NCI-H748 treated with DMSO at 0.1 percent for 48 hours (cell line): ENCODE data around the gene ULK2.
"Not testable (repeated sequence)": the region's sequence is repeated elsewhere in the genome, so short reads cannot be mapped to it uniquely, and the experiment has no call there.

ENCODE experiments used
- DNase-seq: peaks from one replicate; lab custom pipeline; 2025; lab: John Stamatoyannopoulos, UW

The ULK2 gene

DNA sequence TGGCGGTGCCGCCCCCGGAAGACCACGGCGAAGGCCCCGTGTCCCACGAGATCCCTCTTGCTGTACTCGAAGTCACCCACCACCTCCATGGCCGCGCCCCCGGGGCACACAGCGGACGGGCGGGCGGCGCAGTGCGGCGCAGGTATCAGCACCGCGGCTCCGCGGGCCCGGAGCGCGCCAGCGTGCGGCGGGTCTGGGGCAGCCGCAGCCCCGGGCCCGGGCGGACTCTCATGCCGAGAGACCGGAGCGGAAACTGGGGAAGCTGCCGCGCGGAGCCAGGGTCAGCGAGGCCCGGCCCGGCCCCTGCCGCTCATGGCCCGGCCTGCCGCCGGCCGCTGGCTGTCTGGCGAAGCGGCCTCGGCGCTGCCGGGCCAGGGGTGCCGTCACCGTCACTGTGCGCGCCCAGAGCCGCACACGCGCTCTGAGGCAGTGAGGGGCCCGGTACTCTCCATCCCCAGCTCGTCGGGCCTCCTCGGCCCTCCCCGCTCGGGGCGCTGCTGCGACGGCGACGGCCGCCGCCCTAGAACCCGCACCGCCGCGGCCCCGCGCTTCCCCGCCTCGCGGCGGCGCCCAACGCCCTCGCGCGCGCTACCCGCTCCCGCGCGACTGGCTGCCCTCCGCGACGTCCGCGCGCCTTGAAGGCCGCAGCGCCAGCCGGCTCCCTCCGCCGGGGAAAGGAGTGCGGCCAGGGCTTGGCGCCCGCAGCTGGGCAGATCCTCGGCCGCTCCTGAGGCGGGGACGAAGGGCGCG, at the start of gene ULK2:
ULK2 (minus strand) TSS at position 608 of the 750 bp plus-strand sequence; CDS start at position 89, 519 bp downstream.
- peak; percentile 59 for DNase-seq

DNA sequence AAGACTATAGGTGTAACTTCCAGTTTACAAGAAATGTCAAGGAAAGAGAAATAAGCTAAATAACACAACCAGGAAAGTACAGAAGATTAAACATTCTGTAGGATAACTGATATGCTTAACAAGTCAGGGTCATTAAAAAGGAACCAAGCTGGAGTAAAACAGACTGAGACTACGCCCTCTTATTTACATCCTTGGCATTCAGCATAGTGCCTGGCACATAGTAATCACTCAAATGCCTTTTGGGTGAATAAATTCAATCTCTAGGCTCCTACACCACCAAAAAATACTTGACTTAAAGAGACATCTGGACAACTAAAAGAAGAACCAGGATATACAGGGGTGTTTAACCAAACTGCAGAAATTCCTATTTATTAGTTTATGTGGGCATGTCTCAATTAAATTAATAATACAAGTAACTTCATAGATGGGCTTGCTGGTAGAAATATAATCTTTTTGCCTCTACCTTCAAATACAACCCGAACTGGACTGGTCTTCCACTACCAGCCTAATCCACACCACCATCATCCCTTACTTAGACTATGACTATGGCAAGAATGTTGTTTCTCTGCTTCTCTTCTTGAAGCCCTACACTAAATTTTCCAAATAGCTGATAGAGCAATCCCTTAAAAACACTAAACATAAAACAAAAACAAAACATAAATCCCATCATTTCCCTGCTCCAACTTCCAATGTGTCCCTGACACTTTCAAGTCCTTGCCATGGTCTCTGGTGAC, 47.7 kb upstream of the ULK2 start:
- DNase-seq: no peak

DNA sequence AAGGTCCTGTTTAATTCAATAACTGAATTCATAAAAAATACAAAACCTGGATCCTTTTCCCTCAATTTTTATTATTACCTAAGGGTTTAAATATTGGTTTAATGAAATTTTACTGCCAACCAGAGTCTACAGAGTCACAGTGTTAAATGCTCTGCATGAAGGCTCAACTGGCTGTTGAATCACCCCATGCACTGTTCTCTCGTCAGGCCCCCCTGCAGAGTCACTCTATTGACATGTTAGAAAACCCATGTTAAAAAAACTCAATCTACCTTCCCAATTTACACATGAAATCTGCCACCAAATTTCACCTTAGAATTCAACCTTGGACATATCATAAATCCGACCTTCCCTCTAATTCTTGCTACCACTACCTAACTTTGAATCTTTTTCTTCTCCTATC, 43.3 kb upstream of the ULK2 start:
- DNase-seq: no peak

DNA sequence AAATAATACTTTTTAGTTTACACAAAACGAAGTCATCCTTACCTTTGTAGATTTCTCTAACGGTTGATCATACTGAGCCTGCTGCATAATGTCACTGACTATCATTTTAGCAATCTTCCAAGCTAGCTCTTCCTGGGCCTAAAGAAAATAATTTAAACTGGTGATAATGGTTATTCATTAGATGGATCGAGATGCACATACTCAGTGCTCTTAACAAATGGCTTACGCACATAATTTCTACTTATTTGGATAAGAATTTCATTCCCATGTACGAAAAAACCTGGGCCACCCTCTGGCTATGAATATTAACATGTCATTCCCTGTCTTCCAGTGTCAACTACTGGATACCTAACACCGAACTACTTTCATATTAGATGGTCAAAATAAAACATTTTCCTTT, 41.4 kb upstream of the ULK2 start:
- DNase-seq: no peak

DNA sequence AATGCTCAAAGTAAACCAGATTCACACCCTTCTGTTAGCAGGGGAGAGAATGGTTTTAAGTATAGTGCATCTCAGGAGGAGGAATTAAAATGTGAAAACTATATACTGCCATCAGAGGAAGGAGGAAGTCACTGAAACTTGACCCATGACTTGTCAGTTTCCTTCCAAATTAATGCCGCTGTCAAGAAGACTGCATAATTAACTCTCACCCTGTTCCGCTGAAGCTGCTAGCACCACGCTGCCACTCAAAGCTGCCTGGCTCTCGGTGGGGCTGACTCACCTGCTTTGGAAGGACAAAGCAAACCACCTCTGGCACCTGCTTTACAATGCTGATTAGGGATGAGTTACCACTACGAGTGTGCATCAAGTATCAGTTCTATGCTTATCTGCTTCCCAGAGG, 37.8 kb upstream of the ULK2 start:
- no peak for DNase-seq

DNA sequence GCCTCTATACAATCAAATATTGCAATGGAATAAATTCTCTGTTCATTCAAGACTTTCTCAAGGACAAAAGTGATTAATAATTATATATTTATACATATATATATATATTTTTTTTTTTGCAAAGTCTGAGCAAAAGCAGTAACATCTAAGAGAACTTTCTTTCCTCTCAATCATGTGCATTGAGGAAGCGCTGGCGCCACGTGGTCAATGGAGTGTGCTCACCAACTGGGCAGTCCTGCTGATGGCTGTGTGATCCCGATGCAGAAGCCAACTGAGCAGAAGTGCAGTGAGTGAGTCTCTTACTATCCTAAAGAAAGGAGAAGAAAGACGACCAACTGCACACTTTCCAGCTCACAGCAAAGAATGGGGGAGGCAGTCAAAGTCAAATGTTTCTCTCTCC, 37.2 kb upstream of the ULK2 start:
- no peak for DNase-seq

DNA sequence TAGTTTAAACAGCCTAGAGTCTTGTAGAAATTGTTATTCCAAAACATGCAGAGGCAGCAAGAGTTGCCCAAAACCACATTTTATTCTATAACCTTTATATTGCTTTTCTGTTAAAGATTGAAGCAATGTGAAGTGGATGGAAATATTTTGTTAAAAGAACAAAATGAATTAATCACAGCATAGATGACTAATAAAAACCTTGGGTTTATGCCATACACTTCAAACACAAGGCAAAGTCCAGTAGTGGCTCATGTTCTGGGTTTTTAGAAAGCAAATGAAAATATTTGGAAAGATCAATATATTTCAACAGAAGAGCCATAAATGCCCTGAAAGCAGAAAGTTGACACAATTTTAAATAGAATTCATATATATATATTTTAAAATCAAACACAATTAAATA, 36.7 kb upstream of the ULK2 start:
- no peak for DNase-seq

DNA sequence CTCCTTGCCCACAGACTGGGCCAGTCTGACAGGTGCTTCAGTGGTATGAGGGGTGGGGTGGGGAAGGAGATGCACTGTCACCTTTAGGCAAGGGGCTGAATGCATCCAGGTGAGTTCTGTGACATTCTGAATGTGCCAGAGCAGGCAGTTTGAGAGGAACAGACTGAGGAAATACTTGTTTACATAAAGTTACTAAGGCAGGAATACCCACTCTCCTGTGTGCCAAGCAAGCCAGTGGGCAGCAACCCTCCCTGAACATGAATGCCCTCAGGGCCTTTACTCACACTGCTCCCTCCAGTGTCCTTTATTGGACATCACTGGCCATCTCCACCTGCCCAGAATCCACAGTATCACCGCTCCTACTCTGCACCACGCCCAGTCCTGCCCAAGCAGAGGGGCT, 33.1 kb upstream of the ULK2 start:
- no peak for DNase-seq

DNA sequence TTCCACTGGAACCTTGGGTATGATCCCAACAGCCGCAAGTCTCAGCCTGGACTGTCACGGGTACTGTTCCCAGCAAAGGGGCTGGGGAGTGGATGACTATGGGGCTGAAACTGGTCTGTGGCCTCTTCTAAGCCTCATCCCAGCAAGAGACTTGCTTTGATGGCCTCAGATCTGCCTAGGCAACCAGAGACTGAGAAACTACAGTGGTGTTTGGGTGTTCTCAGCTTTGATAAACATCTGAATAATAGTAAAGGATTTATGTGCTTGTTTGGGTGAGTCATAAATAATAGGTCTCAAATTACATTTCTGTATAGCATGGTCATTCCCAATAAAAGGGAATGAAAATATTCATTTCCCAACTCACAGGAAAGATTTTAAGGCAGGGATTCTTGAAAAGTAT, 30.2 kb upstream of the ULK2 start:
- DNase-seq: no peak

DNA sequence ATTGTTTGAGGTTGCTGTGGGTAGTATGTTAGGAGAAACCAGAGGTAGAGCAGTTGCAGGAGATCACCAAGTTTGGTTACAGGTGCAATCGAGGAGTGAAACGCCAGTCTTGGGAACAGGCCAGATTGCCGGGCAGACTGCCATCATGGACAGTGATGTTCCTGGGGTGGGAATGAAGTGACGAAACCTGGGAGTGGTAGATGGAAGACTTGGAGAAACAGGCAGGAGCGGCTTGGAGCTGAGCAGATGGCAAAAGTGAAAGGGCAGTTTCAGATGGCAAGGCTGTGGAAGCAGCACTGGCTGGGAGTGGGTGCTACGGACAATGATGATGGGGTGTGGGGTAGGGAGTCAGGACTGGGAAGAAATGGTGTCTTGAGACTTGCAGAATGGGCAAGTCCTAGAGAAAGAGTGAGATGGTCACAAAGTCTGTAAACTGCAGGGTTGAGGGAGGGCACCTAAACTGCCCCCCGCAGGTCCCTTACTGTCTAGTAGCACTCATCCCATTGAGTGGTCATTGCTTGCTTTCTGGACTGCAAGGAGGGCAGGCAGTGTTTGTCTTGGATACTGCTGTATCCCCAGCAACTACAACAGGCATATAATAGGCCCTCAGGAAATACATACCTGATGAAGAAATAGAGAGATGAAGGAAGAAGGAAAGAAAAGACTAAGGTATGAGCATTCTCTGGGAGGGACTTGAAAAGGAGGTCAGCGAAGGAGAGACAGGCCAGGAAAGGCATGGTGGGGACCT, 29.5 kb upstream of the ULK2 start:
- no peak for DNase-seq

DNA sequence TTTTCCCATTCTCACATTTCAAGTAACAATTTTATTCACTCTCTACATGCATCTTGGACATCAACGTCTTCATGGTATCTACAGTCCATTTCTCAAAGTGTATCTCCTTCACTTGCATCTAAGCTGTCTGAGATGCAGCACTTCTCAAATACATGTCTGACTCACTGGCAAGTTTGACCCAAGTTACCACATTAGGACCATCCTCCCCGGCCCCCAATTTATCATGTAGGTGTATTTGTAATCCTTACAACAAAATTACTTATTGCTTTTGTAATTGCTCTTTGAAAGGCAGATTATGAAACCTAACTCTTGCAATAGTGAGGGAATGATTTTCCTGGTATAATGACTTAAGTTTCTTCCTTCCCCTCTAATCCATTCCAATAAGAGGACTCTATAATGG, 28.9 kb upstream of the ULK2 start:
- DNase-seq: no peak

DNA sequence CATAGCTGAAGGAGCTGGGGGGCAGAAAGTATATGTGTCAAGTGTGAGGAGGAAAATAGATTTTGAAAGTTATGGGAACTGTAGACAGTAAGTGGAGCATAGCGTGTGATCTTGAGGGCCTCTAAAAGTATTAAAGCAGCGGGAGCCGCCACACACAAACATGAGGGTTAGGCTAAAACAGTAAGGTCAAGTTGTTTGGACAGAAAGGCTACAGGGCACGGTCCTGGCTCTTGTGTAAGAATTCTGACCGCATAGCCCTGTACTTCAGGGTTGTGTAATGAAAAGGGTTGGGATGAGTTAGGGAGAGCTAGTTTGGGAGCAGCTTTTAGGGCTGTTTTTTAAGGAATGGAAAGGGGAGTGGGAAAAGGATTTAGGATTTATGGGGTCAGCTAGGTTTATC, 22.8 kb upstream of the ULK2 start:
- not testable (repeated sequence) for DNase-seq

DNA sequence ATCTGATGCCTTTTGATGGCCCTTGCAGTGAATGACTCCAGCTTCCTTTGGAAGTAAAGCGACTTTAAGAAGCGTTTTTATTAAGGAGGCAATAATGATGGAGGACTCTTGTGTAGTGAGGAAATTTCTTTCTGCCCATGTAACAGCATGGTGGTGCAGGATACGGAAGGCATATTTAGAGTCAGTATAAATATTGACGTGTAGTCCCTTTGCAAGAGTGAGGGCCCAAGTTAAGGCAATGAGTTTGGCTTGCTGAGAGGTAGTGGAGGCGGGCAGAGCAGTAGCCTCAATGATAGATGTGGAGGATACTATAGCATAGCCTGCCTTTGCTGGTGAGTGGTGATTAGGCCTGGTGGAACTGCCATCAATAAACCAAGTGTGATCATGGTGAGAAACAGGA, 22.3 kb upstream of the ULK2 start:
- DNase-seq: not testable (repeated sequence)

DNA sequence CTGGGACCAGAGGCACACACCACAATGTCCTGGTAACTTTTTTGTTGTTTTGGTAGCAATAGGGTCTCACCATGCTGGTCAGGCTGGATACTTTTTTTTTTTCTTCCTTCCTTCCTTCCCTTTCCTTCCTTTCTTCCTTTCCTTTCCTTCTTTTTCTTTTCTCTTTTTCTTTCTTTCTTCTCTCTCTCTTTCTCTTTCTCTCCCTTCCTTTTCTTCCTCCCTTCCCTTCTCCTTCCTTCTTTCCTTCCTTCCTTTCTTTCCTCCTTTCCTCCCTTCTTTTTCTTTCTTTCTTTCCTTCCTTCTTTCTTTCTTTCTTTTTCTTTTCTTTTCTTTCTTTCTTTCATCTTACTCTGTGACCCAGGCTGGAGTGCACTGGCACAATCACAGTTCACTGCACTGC, 18.4 kb upstream of the ULK2 start:
- DNase-seq: no peak

DNA sequence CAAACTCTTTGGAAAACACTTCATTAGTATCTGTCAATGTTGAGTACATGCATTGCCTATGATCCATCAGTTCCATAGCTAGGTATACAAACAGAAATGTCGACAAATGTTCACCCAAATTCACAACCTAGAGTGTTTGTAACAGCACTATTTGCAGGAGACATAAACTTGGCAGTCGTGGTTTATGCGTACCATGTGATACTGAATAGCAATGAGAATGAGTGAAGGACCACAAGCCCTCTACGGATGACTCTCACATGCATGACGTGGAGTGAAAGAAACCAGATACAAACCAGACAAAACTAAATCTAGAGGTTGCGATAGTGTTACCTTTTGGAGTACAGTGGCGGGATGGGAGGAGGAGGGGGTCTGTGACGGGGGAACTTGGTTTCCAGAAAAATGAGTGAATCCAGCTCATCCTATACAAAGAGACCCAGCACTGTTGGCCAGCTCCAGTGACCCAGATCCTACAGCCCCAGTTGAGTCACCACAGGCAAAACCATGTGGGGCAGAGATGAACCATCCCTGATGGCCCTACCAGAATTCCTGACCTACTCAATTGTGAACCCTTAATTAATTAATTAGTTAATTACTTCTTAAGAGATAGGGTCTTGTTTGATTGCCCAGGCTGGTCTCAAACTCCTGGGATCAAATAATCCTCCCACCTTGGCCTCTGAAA, 15.9 kb upstream of the ULK2 start:
- DNase-seq: no peak

DNA sequence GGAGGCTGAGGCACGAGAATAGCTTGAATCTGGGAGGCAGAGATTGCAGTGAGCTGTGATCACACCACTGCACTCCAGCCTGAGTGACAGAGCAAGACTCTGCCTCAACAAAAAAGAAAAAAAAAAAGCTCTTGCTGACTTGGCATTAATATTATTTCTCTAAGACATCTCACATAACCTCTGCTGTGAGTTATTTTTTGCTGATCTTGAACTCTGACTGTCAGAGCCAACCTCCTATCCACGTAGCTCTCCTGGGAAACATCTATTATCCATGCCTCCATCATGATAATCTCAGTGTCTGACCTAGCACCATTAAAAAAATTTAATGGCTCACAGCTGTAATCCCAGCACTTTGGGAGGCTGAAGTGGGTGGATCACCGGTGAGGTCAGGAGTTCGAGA, 12.7 kb upstream of the ULK2 start:
- DNase-seq: no peak

DNA sequence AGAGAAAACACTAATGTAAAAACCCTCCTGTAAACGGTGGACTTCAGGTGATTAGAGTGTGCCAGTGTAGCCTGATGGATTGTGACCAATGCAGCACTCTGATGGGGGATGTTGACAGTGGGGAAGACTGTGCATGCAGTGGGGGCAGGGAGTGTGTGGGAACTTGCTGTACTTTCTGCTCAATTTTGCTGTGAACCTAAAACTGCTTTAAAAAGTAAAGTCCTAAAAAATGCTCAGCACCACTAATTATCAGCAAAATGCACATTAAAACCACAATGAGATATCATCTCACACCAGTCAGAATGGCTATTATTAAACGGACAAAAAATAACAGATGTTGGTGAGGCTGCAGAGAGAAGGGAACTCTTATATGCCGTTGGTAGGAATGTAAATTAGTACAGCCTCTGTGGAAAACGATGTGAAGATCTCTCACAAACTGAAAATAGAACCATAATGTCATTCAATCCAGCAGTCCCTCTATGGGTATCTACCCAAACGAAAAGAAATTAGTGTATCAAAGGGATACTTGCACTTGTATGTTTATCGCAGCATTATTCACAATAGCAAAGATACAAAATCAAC, 9.7 kb upstream of the ULK2 start:
- DNase-seq: no peak

DNA sequence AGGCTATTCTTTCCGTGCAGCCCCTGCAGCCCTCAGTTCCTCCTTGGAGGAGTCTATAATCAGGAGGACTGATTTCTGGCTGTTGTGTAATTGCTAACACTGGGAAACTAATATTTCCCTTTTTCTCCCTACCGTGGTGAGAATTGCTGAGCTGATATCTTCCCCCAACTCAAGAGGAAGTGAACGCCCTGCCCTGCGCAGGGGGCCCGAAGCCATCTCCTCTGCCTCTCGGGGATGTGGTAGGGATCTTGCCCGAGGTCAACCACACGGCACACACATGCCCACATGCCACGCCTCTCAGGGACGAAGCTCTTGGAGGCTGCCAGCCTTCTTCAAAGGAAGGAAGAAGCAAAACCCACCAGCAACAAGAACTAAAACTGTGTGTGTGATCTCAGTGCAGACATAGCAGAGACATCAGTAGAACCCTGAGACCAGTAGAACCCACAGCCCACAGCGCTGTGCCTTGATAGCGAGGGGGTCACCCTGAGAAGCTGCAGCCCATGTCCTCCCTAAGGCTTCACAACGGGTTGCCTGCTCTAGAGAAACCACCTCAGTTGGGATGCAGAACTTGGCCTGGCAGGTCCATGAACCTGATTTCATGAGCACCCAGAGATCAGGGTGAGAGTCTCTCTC, 8.9 kb upstream of the ULK2 start:
- no peak for DNase-seq

DNA sequence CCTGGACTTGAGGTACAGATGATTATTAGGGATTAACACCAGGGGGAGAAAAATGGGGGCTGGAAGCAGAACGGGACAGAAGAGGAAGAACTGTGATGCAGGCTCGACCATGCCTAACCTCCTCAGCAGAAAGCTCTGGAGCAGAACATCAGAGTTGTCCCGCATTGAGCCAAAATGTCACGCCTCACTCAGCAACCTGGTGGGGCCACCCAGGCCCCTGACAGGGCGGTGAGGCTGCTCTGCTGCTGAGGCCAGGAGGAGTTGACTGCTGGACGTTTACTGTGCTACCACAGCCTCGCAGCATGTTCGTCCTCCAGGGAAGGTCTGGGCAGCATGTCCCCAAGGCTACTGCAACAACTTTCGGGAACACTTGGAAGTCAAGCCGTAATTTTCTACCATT, 6.5 kb upstream of the ULK2 start:
- no peak for DNase-seq

DNA sequence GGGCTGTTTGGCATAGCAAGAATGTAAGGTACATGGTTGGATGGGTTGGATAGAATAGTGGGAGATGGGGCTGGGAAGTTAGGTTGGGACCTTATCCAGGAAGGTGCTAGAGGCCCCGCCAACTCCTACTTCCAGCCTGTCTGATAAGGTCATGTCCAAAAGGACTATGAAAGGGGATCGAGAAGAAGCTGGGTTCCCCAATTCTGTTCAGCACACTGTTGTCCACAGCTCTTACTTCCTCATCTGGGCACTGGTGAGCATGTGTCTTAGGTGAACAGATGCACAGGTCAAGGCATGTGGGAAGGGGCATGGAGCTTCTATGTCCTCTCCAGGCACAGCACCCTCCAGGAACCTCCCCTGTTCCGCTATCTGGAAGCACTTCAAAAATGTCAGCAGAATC, 5.6 kb upstream of the ULK2 start:
- no peak for DNase-seq

DNA sequence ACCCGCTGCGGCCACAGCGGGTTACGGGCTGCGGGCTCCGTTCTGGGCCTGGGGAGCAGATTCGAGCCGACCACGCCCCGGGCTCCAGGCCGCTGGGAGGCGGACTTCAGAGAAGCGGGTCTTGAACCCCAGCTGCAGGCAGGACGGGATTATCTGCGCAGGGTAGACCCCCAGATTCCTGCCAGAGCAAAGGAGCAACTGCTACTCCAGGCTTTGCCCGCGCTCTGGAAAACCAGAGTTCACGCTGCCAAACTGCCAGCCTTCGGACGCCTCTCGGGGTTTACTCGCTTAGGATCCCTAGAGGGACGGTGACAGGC, 301 bp upstream of the ULK2 start:
- no peak for DNase-seq

DNA sequence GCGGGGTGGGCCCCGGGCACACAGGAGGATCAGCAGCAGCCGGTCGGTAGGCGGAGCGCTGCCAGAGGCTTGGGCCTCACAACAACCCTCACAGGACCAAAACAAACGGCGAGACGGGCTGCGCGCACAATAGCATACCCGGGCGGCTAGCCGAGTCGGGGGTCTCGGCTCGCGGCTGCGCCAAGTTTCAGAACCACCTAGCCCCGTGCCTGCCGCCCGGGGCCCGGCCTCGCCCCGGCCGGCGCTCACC, 732 bp downstream of the ULK2 start:
- peak; percentile 59 for DNase-seq
